ENCODE data around the gene RALGPS1.

Gene RALGPS1

DNA sequence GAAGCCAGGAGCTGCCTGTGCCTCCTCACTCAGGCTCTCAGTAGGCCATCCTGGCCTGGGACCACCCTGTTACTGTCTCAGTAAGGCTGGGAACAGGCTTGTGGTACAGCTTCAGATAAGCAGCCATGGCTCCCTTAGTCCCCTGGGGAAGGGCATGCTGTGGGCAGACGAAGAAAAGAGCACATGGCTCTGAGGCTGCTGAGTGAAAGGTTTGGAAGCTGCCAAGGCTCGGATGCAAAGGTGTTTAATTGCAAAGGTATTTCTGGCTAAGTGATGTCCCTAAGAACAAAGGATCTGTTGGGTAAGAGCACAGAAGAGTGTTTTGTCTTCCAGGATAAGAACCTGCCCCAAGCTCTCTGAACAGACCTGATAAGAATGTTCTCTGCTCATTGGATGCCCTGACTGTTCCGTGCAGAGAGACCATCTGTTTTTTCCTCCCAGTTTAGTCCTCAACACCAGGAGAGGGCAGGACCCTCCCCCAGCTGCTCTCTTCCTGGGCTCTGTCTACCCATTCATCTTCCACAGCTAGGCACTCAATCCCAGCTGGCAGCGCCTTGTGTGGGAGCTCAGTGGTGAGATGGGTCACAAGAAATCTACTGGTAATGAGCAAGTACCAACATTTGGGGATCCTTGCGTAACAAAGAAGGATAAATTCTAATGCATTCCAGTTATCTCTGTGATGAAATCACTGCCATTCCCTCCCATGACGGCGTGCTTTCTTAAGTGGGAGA, 190.2 kb downstream of the RALGPS1 start:
- H3K9me3 ChIP-seq (ENCODE audit: control insufficient read depth, insufficient read depth, low read length), result no peaks in the 10 kb centered on the region
- H3K79me2 ChIP-seq (ENCODE audit: control insufficient read depth, low read length), result no peaks in the 10 kb centered on the region
- H3K27me3 ChIP-seq (ENCODE audit: control insufficient read depth, low read length), result no peaks in the 10 kb centered on the region
- no peaks in the 10 kb centered on the region for H3F3A ChIP-seq (ENCODE audit: control insufficient read depth, insufficient read depth)
- no peak overlapping the region for H3K4me2 ChIP-seq (ENCODE audit: low read length)
- H3K4me3 ChIP-seq (ENCODE audit: low read length), result no peak overlapping the region
- H4K20me1 ChIP-seq (ENCODE audit: control insufficient read depth, insufficient read depth, low read depth, low read length), result no peaks in the 10 kb centered on the region
- H3K4me1 ChIP-seq (ENCODE audit: control insufficient read depth, low read length), result no peaks in the 10 kb centered on the region
- no peaks in the 10 kb centered on the region for H3K9me2 ChIP-seq (replicated peaks; ENCODE audit: control insufficient read depth, low read length)
- no peak overlapping the region for H3K27ac ChIP-seq (ENCODE audit: low read depth, low read length)
- no peaks in the 10 kb centered on the region for H3K36me3 ChIP-seq (ENCODE audit: control insufficient read depth, low read length)
- no peak for TF ChIP-seq EZH2phosphoT487 (IDR thresholded peaks at IDR 0.05; ENCODE audit: borderline replicate concordance, low read length)
- TF ChIP-seq, protein P1, sequence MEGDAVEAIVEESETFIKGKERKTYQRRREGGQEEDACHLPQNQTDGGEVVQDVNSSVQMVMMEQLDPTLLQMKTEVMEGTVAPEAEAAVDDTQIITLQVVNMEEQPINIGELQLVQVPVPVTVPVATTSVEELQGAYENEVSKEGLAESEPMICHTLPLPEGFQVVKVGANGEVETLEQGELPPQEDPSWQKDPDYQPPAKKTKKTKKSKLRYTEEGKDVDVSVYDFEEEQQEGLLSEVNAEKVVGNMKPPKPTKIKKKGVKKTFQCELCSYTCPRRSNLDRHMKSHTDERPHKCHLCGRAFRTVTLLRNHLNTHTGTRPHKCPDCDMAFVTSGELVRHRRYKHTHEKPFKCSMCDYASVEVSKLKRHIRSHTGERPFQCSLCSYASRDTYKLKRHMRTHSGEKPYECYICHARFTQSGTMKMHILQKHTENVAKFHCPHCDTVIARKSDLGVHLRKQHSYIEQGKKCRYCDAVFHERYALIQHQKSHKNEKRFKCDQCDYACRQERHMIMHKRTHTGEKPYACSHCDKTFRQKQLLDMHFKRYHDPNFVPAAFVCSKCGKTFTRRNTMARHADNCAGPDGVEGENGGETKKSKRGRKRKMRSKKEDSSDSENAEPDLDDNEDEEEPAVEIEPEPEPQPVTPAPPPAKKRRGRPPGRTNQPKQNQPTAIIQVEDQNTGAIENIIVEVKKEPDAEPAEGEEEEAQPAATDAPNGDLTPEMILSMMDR (IDR thresholded peaks at IDR 0.05; ENCODE audit: low read depth, low read length, poor library complexity, severe bottlenecking), result no peak

DNA sequence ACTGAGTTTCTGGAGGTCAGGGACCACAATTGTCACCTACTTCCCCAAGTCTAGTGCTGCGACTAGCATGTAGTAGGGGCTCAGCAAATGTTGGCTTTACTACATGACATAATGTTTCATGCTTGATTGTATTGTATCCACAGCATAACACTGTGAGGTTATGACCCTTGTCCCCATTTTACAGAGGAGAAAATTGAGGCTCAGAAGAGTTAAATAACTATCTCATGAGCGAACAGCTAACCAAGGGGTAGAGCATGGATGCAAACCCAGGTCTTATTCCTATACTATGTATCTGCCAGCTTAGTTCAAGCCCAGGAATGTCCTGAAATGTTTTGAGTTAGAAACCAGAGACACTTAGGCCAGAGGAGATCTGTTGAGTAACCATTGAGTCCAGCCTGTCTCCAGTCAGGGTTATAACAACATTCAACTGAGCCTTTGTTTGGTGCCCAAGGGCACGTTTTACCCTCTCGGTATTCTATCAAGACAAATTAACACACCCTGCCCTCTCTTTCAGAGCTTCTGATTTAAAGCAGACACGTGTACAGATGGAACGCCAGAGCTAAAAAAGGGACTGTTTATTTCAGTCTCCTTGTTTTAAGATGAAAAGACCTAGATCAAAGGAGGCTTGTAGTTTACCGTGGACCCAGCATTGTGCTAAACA, 191.4 kb downstream of the RALGPS1 start:
- no peak overlapping the region for H3K4me2 ChIP-seq (ENCODE audit: low read length)
- no peak for TF ChIP-seq EZH2phosphoT487 (IDR thresholded peaks at IDR 0.05; ENCODE audit: borderline replicate concordance, low read length)
- TF ChIP-seq, protein P1 (IDR thresholded peaks at IDR 0.05; ENCODE audit: low read depth, low read length, poor library complexity, severe bottlenecking), result no peak
- no peaks in the 10 kb centered on the region for H3F3A ChIP-seq (ENCODE audit: control insufficient read depth, insufficient read depth)

DNA sequence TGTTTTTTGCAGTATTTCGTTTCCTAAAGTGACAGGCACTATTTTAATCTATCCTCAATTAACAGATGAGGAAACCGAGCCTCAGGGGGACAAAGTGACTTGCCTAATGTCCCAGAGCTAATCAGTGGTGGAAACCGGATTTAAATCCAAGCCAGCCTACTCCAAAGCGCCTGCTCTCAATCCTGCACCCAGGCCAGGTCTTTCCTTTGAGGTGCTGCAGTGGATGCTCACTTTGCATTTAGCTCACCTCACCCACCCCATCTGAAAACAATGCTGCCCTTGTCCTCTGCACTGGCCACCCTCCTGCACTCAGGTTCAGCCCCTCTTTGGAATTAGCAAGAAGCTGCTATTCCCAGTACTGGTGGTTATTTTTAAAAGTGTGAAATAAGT, 191.9 kb downstream of the RALGPS1 start:
- Histone ChIP-seq H3K4me3 (ENCODE audit: low read length) (no peak overlapping the region), H3F3A (ENCODE audit: control insufficient read depth, insufficient read depth) (no peaks in the 10 kb centered on the region), H3K27me3 (ENCODE audit: control insufficient read depth, low read length) (no peaks in the 10 kb centered on the region), H3K27ac (ENCODE audit: low read depth, low read length) (no peak overlapping the region), H3K36me3 (ENCODE audit: control insufficient read depth, low read length) (no peaks in the 10 kb centered on the region), H3K79me2 (ENCODE audit: control insufficient read depth, low read length) (no peaks in the 10 kb centered on the region), H3K4me1 (ENCODE audit: control insufficient read depth, low read length) (no peaks in the 10 kb centered on the region), H3K9me2 (replicated peaks; ENCODE audit: control insufficient read depth, low read length) (no peaks in the 10 kb centered on the region), H3K9me3 (ENCODE audit: control insufficient read depth, insufficient read depth, low read length) (no peaks in the 10 kb centered on the region), H4K20me1 (ENCODE audit: control insufficient read depth, insufficient read depth, low read depth, low read length) (no peaks in the 10 kb centered on the region), H3K4me2 (ENCODE audit: low read length) (no peak overlapping the region)
- no peak for TF ChIP-seq EZH2phosphoT487 (IDR thresholded peaks at IDR 0.05; ENCODE audit: borderline replicate concordance, low read length)
- TF ChIP-seq, protein P1 (IDR thresholded peaks at IDR 0.05; ENCODE audit: low read depth, low read length, poor library complexity, severe bottlenecking), result no peak

More for the DNA sequence above, 191.4 kb downstream of the RALGPS1 start:
- no peaks in the 10 kb centered on the region for H3K36me3 ChIP-seq (ENCODE audit: control insufficient read depth, low read length)
- no peaks in the 10 kb centered on the region for H3K27me3 ChIP-seq (ENCODE audit: control insufficient read depth, low read length)
- no peaks in the 10 kb centered on the region for H3K9me2 ChIP-seq (replicated peaks; ENCODE audit: control insufficient read depth, low read length)
- H3K79me2 ChIP-seq (ENCODE audit: control insufficient read depth, low read length), result no peaks in the 10 kb centered on the region
- H4K20me1 ChIP-seq (ENCODE audit: control insufficient read depth, insufficient read depth, low read depth, low read length), result no peaks in the 10 kb centered on the region
- H3K27ac ChIP-seq (ENCODE audit: low read depth, low read length), result no peak overlapping the region
- no peaks in the 10 kb centered on the region for H3K9me3 ChIP-seq (ENCODE audit: control insufficient read depth, insufficient read depth, low read length)
- no peaks in the 10 kb centered on the region for H3K4me1 ChIP-seq (ENCODE audit: control insufficient read depth, low read length)
- no peak overlapping the region for H3K4me3 ChIP-seq (ENCODE audit: low read length)

All from DOHH2 (cell line).